Heart right ventricle (tissue), 16 donors: Measurements from ENCODE around the gene EFCAB9. TPM values are rescaled to one million over a fixed set of nuclear protein-coding genes. Genes with fewer than 3 reads are reported as not detected.
A peak's percentile ranks its signal among the peaks of the same experiment; 100 is the strongest.

Experiments
- ATAC-seq, 8 donors: fragments of 200-7000 bp; cut with Tn5 transposase; one replicate each; pipeline ENCODE4 v1.9.1; 2020; ENCODE audit warnings: mild to moderate bottlenecking in 8 of 8, moderate library complexity in 8 of 8, moderate number of reproducible peaks in 1 of 8
- DNase-seq, 2 donors: peaks; one replicate each; pipeline ENCODE4 v3.0.0-alpha.2; 2020
- H3K27ac ChIP-seq, 10 donors: fragments of 200-600 bp; sonication (generic) in 2 of 10; one replicate each; pipeline versions ENCODE4 v1.5.0 to v1.8.0; 2020 to 2022; ENCODE audit warnings: mild to moderate bottlenecking in 3 of 10
- H3K27me3 ChIP-seq, 7 donors: fragments of 200-600 bp; one replicate each; pipeline ENCODE4 v1.8.0; 2021 to 2022; ENCODE audit warnings: mild to moderate bottlenecking in 2 of 7
- H3K36me3 ChIP-seq, 9 donors: fragments of 200-600 bp; sonication (generic) in 1 of 9; one replicate each; pipeline versions ENCODE4 v1.5.0 to v1.8.0; 2020 to 2022; ENCODE audit warnings: mild to moderate bottlenecking in 2 of 9
- H3K4me1 ChIP-seq, 9 donors: fragments of 200-600 bp; sonication (generic) in 1 of 9; one replicate each; pipeline versions ENCODE4 v1.5.0 to v1.8.0; 2020 to 2022; ENCODE audit warnings: mild to moderate bottlenecking in 4 of 9
- H3K4me3 ChIP-seq, 10 donors: fragments of 200-600 bp; sonication (generic) in 2 of 10; one replicate each; pipeline versions ENCODE4 v1.5.0 to v1.8.0; 2020 to 2022; ENCODE audit warnings: mild to moderate bottlenecking in 7 of 10, moderate library complexity in 2 of 10
- H3K9me3 ChIP-seq, 11 donors: fragments of 200-600 bp in 10 of 11; sonication (generic) in 2 of 11; one replicate each; pipeline versions ENCODE4 v1.5.0 to v1.8.0; 2013 to 2022; ENCODE audit warnings: mild to moderate bottlenecking in 2 of 11, control low read depth in 1 of 11, moderate library complexity in 1 of 11
- WGBS, 2 donors: extraction: QIAGEN DNeasy Blood & Tissue Kit; methylation state at CpG; one replicate each; pipeline ENCODE4 v1.1.7; 2013; ENCODE audit warnings: inconsistent platforms in 1 of 2; 5-methylcytosine and 5-hydroxymethylcytosine counted together
- intact Hi-C, 10 donors: fragments of 100-400 bp; cut with DNase I; formaldehyde crosslinking; loops; one replicate each; pipeline versions ENCODE4 v1.11.1 to v1.14.2; 2022
- polyA plus RNA-seq, 2 donors: library from polyadenylated mRNA; stranded (reverse); fragments of 200-250 nt; gene quantifications; one replicate each; pipeline ENCODE4 v1.2.3, GENCODE V29; 2013
- total RNA-seq, 10 donors: library from RNA; stranded (reverse); fragmentation: NEBNext Ultra II Directional in 3 of 10; extraction: Animal tissue kit (Norgen Biotek cat#: 25700) in 3 of 10; gene quantifications; one replicate each; pipeline versions ENCODE4 v1.2.1 to v1.2.4, GENCODE V29; 2021 to 2023
- TF ChIP-seq, protein P1 (sequence below), 9 donors: fragments of 200-600 bp; sonication (generic) in 2 of 9; IDR thresholded peaks; one replicate each; pipeline versions ENCODE4 v1.5.0 to v1.8.0; 2021 to 2022; ENCODE audit warnings: antibody characterized with exemption in 9 of 9, mild to moderate bottlenecking in 5 of 9, moderate library complexity in 1 of 9
- donor health status: Arrhythmogenic right ventricular cardiomyopathy.
- donor health status: ischemic (EF 13 %, LVEDD 7.1; RV severe dilation, severe dysfunction).
- donor health status: healthy with polysubstance abuse.
- donor health status: DM: no; HTN: yes; CAD: no.
- donor health status: DM: no; HTN: no; CAD: no.
- donor health status: ischemic (EF 25% LVEDD 6.9; RV normal size, moderate dysfunction).
- donor health status: ischemic (EF 25% LVEDD 5.7; RV mildly dilated, moderate dysfunction).
- donor health status: healthy.
- donor health status: DM: yes; HTN: yes; CAD: no.
- donor health status: Ischemic cardiomyopathy.
- donor health status: ischemic (EF 35%, LVEDD 5.7; RV mildly dilated, moderate dysfunction).
- donor health status: nonischemic (EF 11% LVEDD 7.7; RV severe dilation, severe dysfunction).
- donor health status: DM: yes; HTN: yes; CAD: no.
- donor health status: PGD.
- donor health status: ischemic (EF 29% LVEDD 5.4; RV normal size, mild dysfunction).
- donor health status: nonischemic (EF 23%, LVEDD 6.1; RV moderate dilation, normal function).

The EFCAB9 gene
- total and polyA plus RNA-seq, 12 donors: not detected

DNA sequence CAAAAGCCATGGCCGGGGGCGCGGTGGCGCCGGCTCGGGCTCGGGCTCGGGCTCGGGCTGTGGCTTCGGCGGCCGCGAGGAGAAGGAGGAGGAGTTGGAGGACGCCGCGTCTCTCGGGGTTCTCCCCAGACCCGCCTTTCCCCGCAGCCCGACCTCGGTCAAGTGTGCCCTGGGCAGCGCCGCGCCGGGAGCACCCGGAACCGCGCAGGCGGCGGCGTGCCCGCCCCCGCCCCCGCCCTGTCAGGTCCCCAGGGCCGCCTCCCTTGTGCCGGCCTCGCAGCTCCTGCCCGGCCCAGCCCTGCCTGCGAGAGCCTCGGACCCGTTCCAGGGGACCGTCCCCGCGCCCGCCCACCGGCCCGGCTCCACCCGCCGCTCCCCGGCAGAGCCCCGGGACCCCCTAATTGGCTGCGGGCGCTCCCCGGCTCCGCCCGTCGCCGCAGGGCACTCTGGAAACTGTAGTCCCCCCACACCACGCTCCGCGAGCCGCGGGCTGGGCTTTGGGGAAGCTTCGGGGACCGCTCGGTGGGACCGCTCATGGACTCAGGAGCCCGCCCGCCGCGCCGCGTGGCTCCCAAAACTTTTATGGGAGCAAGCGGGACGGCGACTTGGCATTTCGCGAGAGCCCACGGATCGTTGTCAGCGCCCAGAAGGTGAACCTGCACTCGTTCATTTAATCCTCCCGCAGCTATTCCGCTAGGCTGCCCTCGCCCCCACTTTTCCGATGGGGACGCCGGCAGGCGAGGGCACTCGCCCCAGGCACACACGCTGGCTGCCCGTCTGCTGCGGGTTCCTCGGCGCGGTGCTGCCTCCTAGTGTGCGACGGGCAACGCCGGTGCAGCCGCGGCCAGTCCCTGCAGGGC, 5.7 kb upstream of the EFCAB9 start, which contains the start of gene STK10:
Gene STK10, minus strand, starts transcription at position 192 of the 860 bp plus-strand sequence. Its CDS starts 182 bp downstream, at position 10.
- WGBS, 2 donors: 0 to 1% methylated on average over 72 to 102 of the region's 102 CpGs
- no peaks in the 10 kb centered on the region for H3K9me3 ChIP-seq
- H3K4me1 ChIP-seq: peaks cover 0 to 44% (median 35%) of the 10 kb centered on the region in 9 donors
- no peaks in the 10 kb centered on the region for H3K27me3 ChIP-seq
- TF ChIP-seq, protein P1, sequence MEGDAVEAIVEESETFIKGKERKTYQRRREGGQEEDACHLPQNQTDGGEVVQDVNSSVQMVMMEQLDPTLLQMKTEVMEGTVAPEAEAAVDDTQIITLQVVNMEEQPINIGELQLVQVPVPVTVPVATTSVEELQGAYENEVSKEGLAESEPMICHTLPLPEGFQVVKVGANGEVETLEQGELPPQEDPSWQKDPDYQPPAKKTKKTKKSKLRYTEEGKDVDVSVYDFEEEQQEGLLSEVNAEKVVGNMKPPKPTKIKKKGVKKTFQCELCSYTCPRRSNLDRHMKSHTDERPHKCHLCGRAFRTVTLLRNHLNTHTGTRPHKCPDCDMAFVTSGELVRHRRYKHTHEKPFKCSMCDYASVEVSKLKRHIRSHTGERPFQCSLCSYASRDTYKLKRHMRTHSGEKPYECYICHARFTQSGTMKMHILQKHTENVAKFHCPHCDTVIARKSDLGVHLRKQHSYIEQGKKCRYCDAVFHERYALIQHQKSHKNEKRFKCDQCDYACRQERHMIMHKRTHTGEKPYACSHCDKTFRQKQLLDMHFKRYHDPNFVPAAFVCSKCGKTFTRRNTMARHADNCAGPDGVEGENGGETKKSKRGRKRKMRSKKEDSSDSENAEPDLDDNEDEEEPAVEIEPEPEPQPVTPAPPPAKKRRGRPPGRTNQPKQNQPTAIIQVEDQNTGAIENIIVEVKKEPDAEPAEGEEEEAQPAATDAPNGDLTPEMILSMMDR (IDR thresholded peaks at IDR 0.05): peak; percentile 82 to 98 (median 91)
- peak within 1 kb of the TSS; percentile 66 to 99 (median 96) for H3K27ac ChIP-seq
- DNase-seq (peak; percentile 92 to 95), ATAC-seq (peak; percentile 93 to 98 (median 96))
- peaks cover 0 to 20% (median 0%) of the 10 kb centered on the region in 9 donors for H3K36me3 ChIP-seq
- intact Hi-C loops: loop anchor here (1.0 to 10.0 kb wide), 13 partner anchors 46 to 276 kb away; partner anchors contain the start of gene UBTD2 (in 4 of the 10)
- H3K4me3 ChIP-seq: peak within 1 kb of the TSS; percentile 76 to 100 (median 96)

- Histone ChIP-seq H3K9me3 (no peaks in the 10 kb centered on the region), H3K27ac (peak overlapping the region in 5 of 10 donors; percentile 94 to 99 (median 96)), H3K4me1 (peaks cover 0 to 36% (median 29%) of the 10 kb centered on the region in 9 donors), H3K36me3 (peaks cover 0 to 14% (median 0%) of the 10 kb centered on the region in 9 donors), H3K4me3 (peak overlapping the region in 9 of 10 donors; percentile 76 to 100 (median 95)), H3K27me3 (no peaks in the 10 kb centered on the region)
- TF ChIP-seq, protein P1 (IDR thresholded peaks at IDR 0.05): peak in 2 of 9 donors; percentile 1 to 19
- intact Hi-C loops: loop anchor here (1.0 to 10.0 kb wide), 13 partner anchors 47 to 277 kb away; partner anchors contain the start of gene UBTD2 (in 4 of the 10)
- no peak for DNase-seq
- WGBS, 2 donors: 44 to 50% methylated on average over 30 of the region's 30 CpGs
- no peak for ATAC-seq
Observed at GRCh38 chr5:172188893-172189692, 4.9 kb upstream of the EFCAB9 start.

GRCh38 chr5:172189693-172190296, 4.2 kb upstream of the EFCAB9 start:
- no peak overlapping the region for H3K4me3 ChIP-seq
- DNase-seq (no peak), ATAC-seq (no peak)
- no peaks in the 10 kb centered on the region for H3K9me3 ChIP-seq
- peaks cover 0 to 29% (median 22%) of the 10 kb centered on the region in 9 donors for H3K4me1 ChIP-seq
- no peak overlapping the region for H3K27ac ChIP-seq
- H3K36me3 ChIP-seq: peaks cover 0 to 7% (median 0%) of the 10 kb centered on the region in 9 donors
- no peaks in the 10 kb centered on the region for H3K27me3 ChIP-seq
- 70 to 75% methylated on average over 3 of the region's 3 CpGs for WGBS, 2 donors
- TF ChIP-seq, protein P1 (IDR thresholded peaks at IDR 0.05): no peak
- intact Hi-C loops: loop anchor here in 9 of 10 donors (2.0 to 10.0 kb wide), 12 partner anchors 47 to 277 kb away; partner anchors contain the start of gene UBTD2 (in 4 of the 9)
